HG03442 (cell line): ENCODE results near the gene SLC38A10.
"Not testable (repeated sequence)": the region's sequence is repeated elsewhere in the genome, so short reads cannot be mapped to it uniquely, and the experiment has no call there.

Experiments used
- ATAC-seq: cut with Tn5 transposase; IDR thresholded peaks from one replicate; pipeline ENCODE4 v1.9.1; 2021; ENCODE audit warnings: mild to moderate bottlenecking, moderate library complexity; ENCODE audit not compliant: unreplicated experiment

SLC38A10 gene

GRCh38 chr17:81312624-81313325, 17.7 kb upstream of the SLC38A10 start:
- ATAC-seq, result no peak

GRCh38 chr17:81311946-81312345, 16.8 kb upstream of the SLC38A10 start:
- no peak for ATAC-seq

- no peak for ATAC-seq
Observed at GRCh38 chr17:81310949-81311550, 15.9 kb upstream of the SLC38A10 start.

GRCh38 chr17:81309859-81310839, 15.0 kb upstream of the SLC38A10 start:
- ATAC-seq, result no peak

GRCh38 chr17:81309140-81309858, 14.2 kb upstream of the SLC38A10 start:
- ATAC-seq, result no peak

- not testable (repeated sequence) for ATAC-seq
Observed at GRCh38 chr17:81308784-81309139, 13.7 kb upstream of the SLC38A10 start.

- no peak for ATAC-seq
Observed at GRCh38 chr17:81307636-81308560, 12.8 kb upstream of the SLC38A10 start.

- no peak for ATAC-seq
Observed at GRCh38 chr17:81306898-81307510, 11.9 kb upstream of the SLC38A10 start.

- ATAC-seq, result no peak
Observed at GRCh38 chr17:81306491-81306890, 11.4 kb upstream of the SLC38A10 start.

GRCh38 chr17:81305051-81305630, 10.0 kb upstream of the SLC38A10 start:
- ATAC-seq, result no peak

- no peak for ATAC-seq
Observed at GRCh38 chr17:81304196-81305015, 9.3 kb upstream of the SLC38A10 start.

- ATAC-seq, result no peak
Observed at GRCh38 chr17:81303385-81303784, 8.3 kb upstream of the SLC38A10 start.

- ATAC-seq, result no peak
Observed at GRCh38 chr17:81302861-81303333, 7.8 kb upstream of the SLC38A10 start.

- no peak for ATAC-seq
Observed at GRCh38 chr17:81302324-81302723, 7.2 kb upstream of the SLC38A10 start.

- ATAC-seq, result no peak
Observed at GRCh38 chr17:81301195-81302144, 6.4 kb upstream of the SLC38A10 start.

GRCh38 chr17:81300586-81301155, 5.6 kb upstream of the SLC38A10 start:
- ATAC-seq, result no peak
